Smooth muscle cell of the brain vasculature (primary cell): Measurements from ENCODE around the gene NAGPA.

ENCODE experiments used
- DNase-seq: peaks from one replicate; pipeline ENCODE4 v3.0.0-alpha.2; 2012; ENCODE audit warnings: low read depth, low spot score

The NAGPA gene

DNA sequence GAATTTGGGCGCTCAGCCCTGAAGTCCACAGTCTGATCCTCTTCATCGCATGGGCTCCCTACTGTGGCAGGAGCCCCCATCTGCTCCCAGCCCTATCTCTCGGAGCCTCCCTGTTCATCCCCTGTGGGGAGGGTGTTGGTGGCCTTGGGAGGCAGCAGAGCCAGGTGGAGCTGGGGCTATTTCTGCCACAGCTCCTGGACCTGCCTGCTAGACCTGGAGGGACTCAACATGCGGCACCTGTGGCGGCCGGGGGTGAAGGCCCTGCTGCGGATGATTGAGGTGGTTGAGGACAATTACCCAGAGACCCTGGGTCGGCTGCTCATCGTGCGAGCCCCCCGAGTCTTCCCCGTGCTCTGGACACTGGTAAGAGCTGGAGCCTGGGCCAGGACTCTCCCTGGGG is 30.5 kb downstream of the NAGPA start:
- no peak for DNase-seq

DNA sequence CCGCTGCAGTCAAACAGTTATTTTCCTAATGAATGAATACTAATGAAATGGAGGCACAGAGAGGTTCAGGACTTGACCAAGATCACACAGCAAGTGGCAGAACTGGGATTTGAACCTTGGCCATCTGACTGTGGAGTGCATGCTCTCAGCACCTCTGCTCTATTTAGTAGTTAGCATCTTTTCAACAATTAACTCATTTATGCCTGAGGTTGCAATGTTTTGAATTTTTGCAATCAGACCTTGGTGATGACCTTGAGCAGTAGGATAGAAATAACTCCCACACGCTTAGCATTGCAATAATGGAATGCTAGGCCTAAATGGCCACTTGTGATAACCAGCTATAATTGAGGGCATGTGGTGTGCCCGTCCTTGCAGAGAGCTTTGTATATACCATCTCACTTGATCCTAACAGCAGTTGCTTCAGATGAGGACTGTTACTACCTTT is 31.0 kb downstream of the NAGPA start:
- DNase-seq = no peak

DNA sequence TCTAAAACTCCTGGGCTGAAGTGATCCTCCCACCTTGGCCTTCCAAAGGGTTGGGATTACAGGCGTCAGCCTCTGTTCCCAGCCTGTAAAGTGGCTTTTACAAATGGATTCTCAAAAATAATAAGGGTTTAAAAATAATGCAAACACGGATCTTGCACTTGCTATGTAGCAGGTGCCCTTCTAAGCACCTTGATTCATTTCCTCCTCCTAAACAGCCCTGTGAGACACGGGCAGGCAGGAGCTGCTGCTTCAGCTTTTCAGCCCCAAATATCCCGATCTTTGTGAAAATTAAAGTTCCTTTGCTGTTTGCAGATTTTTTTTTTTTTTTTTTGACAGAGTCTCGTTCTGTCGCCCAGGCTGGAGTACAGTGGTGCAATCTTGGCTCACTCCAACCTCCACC is 31.7 kb downstream of the NAGPA start:
- DNase-seq = no peak

DNA sequence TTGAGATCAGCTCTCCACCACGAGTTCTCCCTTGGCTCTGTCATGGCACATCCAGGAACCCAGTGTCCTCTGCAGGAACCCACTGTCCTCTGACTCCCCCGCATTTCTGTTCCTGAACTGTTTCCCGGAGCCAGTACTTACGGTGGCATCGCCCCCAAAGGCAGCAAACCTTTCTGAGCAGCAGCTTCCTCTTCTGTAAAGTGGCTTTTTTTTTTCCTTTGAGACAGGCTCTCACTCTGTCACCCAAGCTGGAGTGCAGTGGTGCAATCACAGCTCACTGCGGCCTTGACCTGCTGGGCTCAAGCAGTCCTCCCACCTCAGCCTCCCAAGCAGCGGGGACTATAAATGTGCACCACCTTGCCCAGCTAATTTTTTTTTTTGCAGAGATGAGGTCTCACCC is 32.2 kb downstream of the NAGPA start:
- DNase-seq = no peak

DNA sequence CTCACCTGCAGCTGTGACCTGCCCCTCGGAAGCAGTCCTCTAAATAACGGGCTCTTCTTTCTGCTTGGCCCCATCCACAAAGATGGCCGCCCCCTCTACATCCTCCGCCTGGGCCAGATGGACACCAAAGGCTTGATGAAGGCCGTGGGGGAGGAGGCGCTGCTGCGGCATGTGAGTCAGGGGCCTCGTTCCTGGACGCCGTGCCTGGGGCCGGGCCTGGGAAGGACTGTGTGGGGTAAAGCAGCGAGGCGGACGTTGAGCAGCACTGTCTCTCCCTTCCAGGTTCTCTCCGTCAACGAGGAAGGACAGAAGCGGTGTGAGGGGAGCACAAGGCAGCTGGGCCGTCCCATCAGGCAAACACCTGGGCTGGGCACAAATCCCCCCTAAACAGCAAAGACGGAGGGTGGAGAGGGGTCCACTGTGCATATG is 33.1 kb downstream of the NAGPA start:
- DNase-seq = no peak

DNA sequence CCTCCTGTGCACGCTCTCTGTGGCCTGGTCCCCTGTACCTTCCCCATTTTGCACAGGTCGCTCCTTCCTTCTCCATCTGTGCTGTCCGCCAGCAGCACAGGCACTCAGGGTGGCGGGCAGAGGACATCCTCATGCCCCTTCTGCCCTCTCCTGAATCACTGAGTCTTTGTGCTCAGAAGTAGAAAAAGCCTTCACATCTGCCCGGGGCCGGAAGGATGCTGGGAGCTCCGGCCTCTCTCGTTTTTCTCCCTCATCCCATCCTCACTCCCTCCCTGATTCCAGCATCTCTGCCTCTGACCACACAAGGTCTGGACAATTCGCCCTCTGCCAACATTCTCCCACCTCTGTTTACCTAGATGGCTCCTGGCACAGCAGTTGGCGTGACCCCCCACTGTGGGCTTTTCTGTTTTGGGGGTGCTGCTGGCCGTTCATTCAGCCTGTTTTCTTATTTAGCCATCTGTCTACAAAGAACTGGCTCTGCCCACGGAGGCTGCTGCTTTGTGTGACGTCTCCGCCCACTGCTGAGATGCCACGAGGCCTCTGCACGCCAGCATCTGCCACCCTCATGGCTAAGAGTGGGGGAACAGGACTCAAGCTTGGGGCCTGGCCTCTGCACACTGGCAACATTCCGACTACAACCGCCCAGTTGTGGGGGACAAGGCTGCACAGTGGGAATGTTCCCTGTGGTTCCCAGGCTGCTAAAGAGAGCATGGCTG is 38.9 kb downstream of the NAGPA start:
- DNase-seq = no peak

DNA sequence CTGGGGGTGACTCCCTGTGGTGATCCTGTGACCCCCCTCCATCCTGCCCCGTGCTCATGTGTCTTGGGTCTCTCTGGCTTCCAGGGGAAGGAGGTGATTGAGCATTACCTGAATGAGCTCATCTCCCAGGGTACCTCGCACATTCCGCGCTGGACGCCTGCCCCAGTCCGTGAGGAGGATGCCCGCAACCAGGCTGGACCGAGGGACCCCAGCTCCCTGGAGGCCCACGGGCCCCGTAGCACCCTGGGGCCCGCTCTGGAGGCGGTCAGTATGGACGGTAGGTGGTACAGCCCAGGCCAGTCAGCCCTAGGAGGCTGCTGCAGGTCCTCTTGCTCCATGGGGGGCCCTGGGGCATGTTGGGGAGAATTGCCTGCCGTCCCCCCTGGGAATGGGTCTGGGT is 42.0 kb downstream of the NAGPA start:
- DNase-seq = no peak

DNA sequence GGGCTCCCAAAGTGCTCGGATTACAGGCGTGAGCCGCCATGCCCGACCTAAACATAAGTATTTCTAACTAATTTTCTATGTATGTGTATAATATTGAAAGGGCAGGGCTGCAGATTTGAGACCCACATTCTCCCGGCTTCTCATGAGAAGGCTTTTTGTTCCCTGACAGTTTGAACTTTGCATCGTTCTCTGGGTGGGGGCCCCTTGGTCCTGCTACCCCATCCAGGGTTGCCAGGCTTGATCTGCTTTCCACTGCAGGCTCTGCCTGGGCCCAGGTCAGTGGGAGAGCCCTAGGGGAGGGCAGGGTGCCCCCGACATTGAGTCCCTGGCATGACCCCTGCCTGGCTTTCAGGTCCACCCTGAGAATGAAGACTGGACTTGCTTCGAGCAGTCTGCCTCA is 43.3 kb downstream of the NAGPA start:
- no peak for DNase-seq

DNA sequence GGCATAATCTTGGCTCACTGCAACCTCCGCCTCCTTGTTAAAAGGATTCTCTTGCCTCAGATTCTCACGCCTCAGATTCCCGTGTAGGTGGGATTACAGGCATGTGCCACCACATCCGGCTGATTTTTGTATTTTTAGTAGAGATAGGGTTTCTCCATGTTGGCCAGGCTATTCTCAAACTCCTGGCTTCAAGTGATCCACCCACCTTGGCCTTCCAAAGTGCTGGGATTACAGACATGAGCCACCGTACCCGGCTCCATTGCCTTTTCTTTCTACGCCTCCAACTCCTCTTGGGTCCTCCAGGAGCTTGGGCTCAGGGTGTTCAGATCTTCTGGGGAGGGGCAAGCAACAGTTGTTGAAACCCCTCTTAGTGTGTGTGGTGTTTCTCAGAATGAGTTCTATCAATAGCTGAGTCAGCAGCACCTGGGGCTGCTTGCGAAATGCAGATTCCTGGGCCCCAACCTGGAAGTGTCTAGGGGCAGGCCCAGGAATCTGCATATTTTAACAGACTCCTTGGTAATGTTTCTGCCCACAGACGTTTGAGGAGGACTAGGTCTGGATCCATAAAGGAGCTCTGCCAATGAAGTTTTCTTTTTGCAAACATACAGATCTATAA is 44.2 kb downstream of the NAGPA start:
- DNase-seq = no peak

DNA sequence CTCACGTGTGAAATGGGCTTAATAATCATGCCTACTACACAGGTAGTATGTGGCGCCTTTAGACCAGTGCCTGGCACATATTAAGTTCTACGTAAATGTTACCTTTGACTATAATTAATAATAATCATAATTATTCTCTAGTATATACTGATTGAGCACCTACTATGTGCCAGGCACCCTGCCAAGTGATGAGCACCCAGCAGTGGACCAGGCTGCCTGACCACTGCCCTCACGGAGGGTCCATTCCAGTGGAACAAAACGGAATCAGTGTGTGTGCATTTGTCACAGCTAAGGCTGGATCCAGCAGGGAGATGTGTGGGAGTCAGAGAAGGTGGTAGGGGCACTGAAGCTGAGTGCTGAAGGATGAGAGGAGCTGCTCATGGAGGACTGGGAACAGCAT is 45.1 kb downstream of the NAGPA start:
- DNase-seq = no peak

DNA sequence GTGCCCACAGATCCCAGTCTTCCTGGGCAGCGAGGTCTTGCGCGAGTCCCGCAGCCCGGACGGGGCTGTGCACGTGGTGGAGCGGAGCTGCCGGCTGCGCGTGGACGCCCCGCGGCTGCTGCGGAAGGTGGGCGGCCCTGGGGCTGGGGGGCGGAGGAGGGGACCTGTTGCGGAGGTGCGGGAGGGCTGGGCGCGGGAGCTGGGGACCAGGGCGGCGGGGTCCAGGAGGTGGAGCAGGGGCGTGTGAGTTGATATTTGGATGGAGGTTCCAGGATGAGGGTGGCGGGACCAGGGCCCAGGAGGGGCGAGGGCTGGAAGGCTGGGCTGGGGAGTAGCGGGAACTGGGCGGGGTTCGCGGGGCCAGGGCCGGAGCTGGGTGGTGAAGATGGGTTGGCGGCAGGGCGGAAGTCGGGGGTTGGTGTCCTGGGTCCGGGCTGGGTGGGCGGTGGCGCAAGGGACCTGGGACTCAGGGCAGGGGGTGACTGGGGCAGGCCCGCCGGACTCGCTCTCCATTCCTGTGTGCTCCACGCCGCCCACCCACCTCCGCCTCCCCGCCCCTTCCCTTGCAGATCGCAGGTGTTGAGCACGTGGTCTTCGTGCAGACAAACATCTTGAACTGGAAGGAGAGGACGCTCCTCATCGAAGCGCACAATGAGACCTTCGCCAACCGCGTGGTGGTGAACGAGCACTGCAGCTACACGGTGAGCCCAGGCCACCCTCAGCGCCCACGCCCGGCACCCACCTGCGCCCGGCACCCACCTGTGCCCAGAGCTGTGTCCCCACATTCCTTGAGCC is 46.0 kb downstream of the NAGPA start:
- no peak for DNase-seq

DNA sequence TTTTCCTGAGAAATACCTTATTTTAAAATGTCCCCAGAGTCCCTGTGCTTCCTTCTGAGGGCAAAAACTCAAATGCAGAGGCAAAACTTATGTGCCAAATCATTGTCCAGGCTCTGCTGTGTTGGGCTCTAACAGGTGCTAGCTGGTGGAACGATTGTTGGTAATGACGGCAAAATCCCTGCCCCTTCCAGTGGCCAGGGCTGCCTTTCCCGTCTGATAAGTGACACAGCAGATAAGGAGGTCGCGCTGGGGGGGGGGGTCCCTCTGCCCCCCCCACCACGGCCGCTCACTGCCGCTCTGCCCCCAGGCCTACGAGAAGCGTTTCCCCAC is 46.5 kb downstream of the NAGPA start:
- DNase-seq = no peak

DNA sequence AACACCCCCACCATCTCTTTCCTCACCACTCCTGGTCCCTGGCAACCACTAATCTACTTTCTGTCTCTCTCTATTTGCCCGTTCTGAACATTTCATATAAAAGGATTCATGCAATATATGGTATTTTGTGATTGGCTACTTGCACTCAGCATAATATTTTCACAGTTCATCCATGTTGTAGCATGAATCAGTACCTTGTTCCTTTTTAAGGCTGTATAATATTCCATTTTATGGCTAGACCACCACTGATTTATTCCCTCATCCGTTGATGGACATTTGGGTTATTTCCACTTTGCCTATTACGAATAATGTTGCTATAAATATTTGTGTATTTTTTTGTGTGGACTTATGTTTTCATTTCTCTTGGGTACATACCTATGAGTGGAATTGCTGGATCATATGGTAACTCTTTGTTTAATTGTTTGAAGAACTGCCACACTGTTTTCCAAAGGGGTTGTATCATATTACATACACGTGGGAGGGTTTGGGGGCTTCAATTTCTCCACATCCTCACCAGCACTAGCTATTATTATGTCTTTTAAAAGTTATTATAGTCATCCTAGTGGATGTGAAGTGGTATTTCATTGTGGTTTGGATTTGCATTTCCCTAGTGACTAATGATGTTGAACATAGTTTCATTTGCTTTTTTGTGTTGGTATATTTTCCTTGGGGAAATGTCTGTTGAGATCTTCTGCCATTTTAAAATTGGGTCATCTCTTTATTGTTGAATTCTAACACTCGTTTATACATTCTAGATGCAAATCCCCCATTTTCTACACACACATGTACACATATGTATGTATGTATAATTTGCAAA is 49.4 kb downstream of the NAGPA start:
- DNase-seq = no peak

DNA sequence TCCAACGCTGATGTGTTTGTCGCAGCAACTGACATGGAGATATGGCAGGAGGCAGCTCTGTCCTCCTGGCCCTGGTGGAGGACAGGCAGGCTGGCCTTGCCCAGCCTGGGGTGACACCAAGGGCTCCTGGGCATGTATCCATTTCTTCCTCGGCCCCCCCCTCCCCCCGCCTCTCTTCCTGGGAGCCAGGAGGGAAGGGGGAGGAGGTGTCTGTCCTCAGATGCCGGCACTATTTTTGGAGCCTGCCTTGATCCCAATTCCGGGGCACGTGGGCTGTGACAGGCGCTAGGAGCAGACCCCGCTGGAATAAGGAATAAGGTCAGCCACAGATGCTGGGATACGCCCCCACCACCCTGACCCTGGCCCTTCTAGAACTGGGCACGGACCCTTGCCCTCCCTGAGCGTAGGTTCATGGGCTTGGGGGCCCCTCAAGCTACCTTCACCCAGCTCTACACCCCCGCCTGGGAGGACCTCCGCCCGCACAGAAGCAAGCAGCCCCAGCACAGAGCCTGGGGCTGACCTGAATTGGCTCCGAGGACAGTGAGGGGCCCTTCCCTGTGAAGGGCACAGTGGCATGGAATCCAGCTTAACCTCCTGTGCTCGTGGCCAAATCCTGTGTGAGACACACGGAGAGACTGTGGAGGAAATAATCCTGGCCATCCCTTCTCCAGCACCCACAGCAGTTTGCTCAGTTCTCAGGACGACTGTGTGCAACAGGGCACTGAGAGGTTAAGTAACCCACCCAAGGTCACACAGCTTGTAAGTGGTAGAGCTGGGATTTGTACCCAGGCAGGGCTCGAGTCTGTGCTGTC is 51.5 kb downstream of the NAGPA start:
- no peak for DNase-seq

DNA sequence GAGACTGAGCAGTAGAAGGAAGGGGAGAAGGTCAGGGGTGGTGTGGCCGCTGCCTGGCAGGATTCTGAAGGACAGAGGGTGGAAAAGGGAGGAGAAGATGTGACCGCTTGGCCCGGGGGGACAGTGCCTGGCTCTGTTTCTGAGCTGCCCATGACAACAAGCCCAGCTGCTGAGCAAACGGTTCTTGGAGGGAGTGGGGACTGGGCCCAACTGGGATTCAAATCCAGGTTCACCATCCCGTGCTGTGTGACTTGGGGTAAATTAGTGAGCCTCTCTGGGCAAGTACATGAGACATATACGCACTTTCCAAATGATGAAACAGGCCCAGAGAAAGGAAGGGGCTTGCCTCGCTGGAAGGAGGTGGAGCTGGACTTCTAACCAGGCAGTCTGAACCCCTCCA is 52.3 kb downstream of the NAGPA start:
- DNase-seq = no peak

DNA sequence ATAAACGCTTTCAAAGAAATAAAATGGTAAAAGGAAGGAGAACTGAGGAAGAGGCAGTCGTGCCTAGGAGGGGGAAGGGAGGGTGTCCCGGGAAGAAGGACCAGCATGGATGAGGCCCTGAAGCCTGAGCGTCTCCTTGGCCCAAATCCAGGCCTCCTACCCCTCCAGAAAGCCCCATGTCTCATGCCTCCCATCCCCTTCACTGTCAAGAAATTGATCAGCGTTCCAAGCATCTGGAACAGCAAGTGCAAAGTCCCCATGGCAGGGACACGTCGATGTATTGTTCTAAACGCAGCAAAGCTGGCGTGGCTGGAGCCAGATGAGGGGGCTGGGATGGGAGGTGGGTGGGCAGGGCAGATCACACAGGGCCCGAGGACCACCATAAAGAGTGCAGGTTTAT is 53.0 kb downstream of the NAGPA start:
- DNase-seq = no peak

DNA sequence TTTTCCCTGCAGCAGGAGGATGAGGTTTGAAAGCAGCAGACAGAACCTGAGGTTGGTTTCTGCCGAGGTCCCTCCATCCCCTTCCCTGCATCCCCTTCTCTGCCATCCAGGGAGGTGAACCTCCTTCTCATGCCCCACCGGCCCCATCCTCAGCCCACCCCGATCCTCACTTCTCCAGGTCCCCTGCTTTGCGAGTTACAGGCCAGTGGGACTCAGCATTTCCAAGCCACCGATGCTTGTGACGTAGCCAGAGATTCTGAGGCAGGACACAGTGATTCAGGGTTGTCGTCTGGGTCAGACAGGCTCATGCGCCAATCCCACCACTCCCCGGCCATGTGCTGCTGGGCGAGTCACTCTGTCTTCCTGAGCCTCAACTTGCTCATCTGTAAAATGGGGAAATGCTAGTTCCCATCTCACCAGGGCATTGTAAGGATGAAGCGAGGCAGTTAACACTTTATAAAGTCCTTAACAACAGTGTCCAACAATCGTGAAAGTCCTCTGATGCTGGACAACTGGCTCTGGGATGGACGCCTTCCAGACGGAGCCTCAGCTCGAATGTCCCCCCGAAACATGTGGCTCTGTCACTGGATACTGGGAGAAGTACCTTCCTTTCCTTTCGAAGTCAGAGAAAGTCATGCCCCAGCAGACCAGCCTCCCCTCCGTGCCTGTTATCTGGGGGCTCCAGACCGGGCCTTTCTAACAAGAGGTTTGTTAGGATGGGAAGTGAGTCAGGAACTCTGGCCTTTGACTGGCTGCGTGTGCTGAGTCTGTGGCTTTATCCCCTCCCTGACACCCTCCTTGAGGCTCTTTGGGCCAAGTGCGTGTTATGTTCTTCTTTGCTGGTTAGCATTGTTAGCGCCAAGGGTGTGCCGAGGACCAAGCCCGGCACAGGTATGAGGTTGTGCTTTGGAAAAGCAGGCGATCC is 53.7 kb downstream of the NAGPA start:
- DNase-seq = no peak

DNA sequence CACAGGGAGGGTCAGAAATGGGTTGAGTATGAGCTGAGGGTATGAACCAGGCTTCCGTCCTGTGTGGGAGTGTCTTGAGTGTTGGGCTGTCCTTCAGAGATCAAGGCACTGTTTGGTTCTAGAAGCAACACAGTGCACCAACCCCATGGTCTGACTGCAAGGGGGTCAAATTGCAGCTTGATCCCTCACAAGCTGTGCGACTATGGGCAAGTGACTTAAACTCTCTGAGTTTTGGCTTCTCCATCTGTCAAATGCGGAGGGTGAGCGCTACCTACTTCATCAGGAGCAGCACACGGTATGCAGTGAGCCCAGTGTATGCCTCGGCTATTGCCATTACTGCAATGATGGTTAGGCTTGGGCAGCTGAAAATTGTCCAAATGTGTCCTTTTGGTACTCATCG is 54.6 kb downstream of the NAGPA start:
- DNase-seq = no peak

DNA sequence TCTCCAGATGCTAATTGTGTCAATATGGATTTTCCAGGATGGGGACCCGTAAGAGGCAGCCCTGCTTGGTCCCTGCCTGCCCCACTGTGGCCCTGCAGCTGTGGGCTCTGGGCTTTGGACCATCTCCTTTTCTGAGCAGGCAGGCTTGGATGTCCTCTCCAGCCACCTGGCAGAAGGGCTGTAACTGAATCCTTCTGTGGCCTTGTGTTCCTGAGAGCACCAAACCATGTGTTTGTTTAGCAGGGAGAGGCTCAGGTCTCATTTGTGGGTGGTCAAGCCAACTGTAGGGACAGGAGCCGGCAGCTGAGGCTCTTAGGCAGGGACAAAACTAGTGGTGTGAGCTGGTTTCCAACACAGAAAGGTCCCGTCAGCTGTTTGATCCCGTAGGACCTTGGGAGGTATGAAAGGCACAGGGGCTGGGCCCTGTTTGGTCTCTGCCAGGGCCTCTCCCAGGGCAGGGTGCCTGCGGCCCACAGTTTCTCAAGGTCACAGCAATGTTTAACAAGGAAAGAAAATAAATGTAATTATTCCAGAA is 57.1 kb downstream of the NAGPA start:
- DNase-seq = no peak

DNA sequence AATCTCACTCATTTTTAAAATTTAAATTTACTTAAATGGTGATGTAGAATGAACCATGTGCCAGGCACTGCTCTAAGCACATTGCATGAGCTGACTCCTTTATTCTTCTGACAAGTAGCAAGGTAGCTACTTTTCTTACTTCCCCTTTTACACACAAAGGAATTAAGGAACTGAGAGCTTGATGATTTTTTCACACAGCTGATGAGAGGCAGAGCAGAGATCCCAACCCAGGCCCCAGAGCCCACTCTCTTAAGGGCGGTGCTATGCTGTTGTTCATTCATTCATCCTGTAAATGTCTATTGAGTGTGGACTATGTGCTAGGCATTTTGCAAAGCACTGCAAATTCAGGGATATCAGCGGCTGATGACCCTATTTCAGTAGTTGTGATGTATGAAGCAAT is 57.7 kb downstream of the NAGPA start:
- no peak for DNase-seq
